ELR (cell line): ENCODE results near the gene NTPCR.
"Not testable (repeated sequence)": the region's sequence is repeated elsewhere in the genome, so short reads cannot be mapped to it uniquely, and the experiment has no call there.

Source experiments
- DNase-seq: peaks from one replicate; pipeline ENCODE4 v3.0.0-alpha.2; 2015; ENCODE audit warnings: low read depth

The NTPCR gene

GRCh38 chr1:232950197-232951176 lies at the start of gene NTPCR:
Gene NTPCR (plus strand): TSS chr1:232950611. CDS start chr1:232950711, 100 bp downstream.
- peak; percentile 94 for DNase-seq

- no peak for DNase-seq
Measured at GRCh38 chr1:232900818-232901217, 49.6 kb upstream of the NTPCR start.

- DNase-seq: no peak
Measured at GRCh38 chr1:232901255-232901654, 49.2 kb upstream of the NTPCR start.

GRCh38 chr1:232902774-232903350 lies 47.5 kb upstream of the NTPCR start:
- no peak for DNase-seq

- DNase-seq: no peak
Measured at GRCh38 chr1:232904131-232904530, 46.3 kb upstream of the NTPCR start.

- peak; percentile 56 for DNase-seq
Measured at GRCh38 chr1:232904566-232904965, 45.8 kb upstream of the NTPCR start.

GRCh38 chr1:232905331-232906034 lies 44.9 kb upstream of the NTPCR start:
- peak; percentile 17 for DNase-seq

GRCh38 chr1:232906441-232906840 lies 44.0 kb upstream of the NTPCR start:
- no peak for DNase-seq

GRCh38 chr1:232908831-232909230 lies 41.6 kb upstream of the NTPCR start:
- DNase-seq: no peak

GRCh38 chr1:232909752-232910151 lies 40.7 kb upstream of the NTPCR start:
- no peak for DNase-seq

- DNase-seq: no peak
Measured at GRCh38 chr1:232911027-232911599, 39.3 kb upstream of the NTPCR start.

GRCh38 chr1:232912845-232913580 lies 37.4 kb upstream of the NTPCR start:
- no peak for DNase-seq

GRCh38 chr1:232914271-232914670 lies 36.1 kb upstream of the NTPCR start:
- not testable (repeated sequence) for DNase-seq

- no peak for DNase-seq
Measured at GRCh38 chr1:232915212-232915611, 35.2 kb upstream of the NTPCR start.

- DNase-seq: no peak
Measured at GRCh38 chr1:232917053-232917452, 33.4 kb upstream of the NTPCR start.

GRCh38 chr1:232921381-232921780 lies 29.0 kb upstream of the NTPCR start:
- no peak for DNase-seq

GRCh38 chr1:232922485-232922884 lies 27.9 kb upstream of the NTPCR start:
- peak; percentile 27 for DNase-seq

- peak; percentile 82 for DNase-seq
Measured at GRCh38 chr1:232923739-232924386, 26.5 kb upstream of the NTPCR start.

- DNase-seq: no peak
Measured at GRCh38 chr1:232924874-232925273, 25.5 kb upstream of the NTPCR start.

GRCh38 chr1:232925421-232926220 lies 24.8 kb upstream of the NTPCR start:
- peak; percentile 17 for DNase-seq
